GM19372 (cell line): ENCODE measurements around the gene KLF13.

ENCODE experiments used
- ATAC-seq: cut with Tn5 transposase; IDR thresholded peaks from one replicate; pipeline ENCODE4 v1.9.1; 2021; ENCODE audit warnings: mild to moderate bottlenecking, low read depth, moderate library complexity; ENCODE audit not compliant: unreplicated experiment

The KLF13 gene

DNA sequence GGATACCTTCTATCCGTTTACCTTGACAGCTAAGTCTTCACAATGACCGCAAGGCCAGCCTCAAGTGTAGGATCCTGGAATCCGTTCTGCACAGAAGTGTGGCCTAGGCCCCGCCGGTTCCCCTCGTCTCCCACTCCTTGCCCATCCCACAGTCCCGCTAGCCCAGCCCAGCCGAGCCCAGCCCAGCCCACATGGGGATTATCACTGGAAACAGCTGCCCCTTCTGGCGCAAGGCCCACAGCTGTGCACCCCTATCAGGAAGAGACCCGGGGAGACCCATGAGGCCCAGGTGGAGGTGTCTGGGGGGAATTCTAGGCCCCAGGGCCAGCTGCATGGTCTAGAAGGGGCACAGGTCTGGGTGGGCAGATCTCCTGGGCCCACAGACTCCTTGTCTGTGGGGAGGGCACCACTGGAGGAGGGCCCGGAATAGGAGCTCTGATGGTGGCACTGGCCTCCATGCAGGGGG, 27.9 kb upstream of the KLF13 start:
- ATAC-seq: no peak

DNA sequence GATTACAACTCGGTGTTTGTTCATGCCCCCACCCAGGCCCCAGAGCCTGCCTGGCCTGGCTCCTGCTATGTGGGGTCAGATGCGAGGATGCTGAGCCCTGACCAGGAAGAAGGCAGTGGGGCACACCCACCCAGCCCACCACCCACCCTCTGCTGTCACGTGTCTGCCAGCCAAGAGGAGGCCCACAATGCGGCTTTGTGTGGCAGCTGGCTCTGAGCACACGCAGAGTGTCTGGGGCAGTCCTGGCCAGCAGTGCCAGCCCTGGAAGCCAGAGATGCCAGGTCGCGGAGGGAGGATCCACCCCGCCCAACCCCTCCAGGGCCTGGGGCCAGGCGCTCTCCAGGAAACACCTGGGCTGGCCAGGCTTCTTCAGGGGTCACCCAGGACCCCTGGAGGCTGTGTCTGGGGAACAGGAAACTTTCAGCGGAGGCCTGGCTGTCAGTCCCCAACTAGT, 26.4 kb upstream of the KLF13 start:
- ATAC-seq: no peak

GRCh38 chr15:31300981-31301672, 25.5 kb upstream of the KLF13 start:
- no peak for ATAC-seq

- no peak for ATAC-seq
Measured at GRCh38 chr15:31301673-31301990, 25.0 kb upstream of the KLF13 start.

DNA sequence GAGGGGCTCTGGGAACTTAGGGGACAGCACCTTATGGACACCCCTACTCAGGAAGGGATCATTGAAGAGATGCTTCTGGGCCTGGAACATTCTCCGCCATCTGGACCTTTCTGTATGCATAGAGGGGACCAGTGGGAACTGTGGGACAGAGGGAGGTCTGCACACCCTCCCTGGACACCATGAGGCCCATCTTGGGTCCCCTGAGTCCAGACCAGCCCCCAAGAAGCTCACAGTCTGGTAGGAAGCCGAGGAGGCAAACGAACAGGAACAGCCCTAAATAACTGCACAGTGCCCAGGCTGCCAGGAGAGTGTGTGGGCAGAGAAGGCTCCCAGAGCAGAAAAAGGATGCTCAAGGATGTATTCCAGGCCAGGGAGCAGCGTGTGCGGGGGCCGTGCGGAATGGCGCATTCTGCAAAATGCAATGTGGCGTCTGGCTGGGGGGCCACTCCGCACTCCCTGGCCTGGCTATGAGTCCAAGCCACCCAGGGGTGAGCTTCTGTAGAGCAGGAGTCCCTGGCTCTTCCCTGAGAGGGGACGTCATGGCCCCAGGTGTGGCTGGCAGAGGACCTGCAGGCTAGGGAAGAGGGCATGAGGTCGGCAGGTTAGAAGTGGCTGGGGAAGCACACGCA, 24.5 kb upstream of the KLF13 start:
- no peak for ATAC-seq

- ATAC-seq: no peak
Measured at GRCh38 chr15:31302778-31303725, 23.6 kb upstream of the KLF13 start.

DNA sequence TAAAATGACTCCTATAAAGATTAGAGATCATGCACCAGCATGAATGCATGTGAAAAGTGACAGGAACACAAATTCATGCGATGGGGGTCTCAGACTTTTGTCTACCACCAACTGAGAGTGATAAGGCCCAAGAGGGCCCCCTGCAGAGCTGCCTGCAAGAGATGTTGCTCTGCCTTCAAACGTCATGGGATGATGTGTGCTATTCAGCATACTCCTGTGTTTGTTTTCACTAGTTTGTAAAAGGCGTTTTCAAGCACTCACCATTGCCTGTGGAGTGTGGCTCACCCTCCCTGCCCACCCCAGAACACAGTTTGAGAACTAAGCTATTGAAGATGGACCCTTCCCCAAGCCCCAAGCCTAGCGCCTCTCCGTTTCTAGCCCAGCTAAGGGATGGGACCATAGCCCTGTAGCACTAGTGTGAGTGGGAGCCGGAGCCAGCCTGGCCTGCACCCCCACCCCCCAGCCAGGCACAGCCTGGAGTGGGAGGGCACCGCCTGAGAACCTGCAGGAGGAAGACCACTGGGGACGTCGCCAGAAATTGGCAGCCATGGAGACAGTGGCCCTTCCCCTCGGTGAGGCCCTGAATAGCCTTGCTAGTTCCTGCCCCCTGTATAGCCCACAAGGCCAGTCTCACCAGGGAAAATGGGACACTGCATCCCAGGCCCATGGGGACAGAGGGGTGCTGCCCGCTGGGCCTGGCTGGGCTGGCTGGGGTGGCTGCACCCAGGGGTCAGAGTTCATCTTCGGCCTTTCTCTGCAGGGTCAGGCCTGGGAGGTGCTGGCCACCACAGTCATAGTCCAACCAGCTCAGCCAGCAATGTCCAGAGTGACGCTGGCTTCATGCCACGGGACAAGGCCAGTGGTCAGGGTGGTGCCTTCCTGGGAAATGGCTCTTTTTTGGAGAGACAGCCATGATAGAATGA, 22.6 kb upstream of the KLF13 start:
- ATAC-seq: no peak

DNA sequence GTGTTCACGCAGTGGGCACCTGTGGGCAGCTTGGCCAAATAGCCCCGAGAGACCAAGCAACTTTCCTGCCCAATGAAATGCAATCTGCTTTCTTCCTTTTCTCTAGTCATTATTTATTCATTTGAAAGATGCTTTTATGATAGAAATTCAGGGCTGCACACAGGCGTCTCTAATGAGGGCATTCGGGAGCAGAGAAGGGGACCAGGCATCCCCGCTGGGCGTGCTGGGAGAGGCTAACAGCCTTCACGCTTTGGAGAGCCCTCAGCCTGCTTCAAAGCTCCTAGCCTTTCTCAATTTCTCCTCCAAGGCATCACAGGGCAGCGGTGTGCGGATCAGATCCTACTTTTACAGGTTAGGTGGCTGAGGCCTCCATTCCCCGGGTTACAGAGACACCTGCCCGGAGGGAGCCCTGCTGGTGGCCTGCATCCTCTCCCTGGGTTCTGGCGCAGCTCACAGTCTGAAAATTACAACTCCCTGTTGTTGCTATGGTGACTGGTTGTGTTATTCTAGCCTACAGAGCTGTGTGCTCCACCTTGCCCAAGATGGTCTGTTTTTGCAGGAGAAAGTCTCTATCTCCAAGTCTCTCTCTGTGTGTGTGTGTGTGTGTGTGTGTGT, 21.8 kb upstream of the KLF13 start:
- no peak for ATAC-seq

GRCh38 chr15:31305375-31305774, 21.3 kb upstream of the KLF13 start:
- ATAC-seq: no peak

DNA sequence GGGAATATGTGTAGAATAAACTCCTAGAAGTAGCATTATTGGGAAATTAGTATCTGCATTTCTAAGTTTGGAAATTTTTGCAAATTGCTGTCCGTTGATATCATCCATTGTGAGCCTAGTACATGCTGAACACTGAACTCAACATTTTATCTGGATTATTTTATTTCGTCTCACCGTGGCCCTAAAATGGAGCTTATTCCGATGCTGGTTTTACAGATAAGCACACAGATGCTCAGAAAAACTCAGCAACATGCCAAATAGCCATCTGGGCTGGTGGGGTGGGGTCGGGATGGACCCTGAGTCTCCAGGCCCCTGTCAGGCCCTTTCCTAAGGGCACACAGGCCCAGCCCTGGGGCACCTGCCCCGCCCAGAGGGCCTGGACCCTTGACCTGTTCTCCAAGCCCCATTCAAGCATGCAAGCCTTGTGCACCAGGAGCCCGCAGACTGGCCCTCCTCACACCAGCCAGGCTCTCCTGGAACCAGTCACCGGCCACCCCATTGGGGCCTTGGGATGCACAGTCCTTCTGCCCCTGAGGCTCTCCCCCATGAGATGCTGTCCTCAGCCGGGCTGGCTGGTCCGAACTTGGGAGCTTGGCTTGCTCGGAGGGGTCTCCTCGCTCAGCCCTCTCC, 20.7 kb upstream of the KLF13 start:
- no peak for ATAC-seq

DNA sequence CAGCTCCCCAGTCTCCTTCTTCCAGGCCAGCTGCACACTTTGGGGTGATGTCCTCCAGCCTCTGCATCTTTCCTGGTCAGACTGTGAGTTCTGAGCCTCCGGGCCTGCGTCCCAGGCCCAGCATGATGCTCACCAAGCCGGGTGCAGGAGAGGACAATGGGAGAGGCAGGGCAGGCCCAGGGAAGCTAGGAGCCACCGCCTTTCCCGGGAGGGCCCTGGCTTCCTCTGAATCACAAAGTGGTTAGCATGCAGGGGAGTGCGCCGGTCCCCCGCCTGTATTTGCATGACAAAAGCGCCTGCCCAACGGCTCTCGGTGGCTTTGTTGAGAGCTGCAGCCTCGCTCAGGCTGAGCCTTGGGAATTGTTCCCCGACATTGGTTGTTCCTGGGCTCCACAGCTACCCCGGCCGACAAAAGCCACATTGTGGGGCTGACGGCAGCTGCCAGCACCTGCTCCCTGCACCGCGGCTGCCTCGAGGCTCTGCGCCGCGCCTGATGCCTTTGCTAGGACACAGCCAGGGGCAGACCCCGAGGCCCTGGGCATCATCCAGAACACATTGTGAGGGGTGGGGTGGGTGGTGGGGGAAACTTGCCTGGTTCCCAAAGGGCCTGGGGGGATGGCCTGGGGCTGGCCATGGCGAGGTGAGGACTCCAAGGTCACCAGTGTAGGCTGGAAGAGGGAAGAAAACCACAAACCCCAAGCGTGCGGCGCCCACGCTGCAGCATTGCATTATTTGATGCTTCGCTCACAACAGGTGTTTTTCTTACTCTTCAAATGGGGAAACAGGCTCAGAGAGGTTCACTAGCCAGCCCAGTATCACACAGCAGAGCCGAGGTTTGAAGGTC, 20.0 kb upstream of the KLF13 start:
- ATAC-seq: no peak

GRCh38 chr15:31307270-31308184, 19.1 kb upstream of the KLF13 start:
- ATAC-seq: no peak

DNA sequence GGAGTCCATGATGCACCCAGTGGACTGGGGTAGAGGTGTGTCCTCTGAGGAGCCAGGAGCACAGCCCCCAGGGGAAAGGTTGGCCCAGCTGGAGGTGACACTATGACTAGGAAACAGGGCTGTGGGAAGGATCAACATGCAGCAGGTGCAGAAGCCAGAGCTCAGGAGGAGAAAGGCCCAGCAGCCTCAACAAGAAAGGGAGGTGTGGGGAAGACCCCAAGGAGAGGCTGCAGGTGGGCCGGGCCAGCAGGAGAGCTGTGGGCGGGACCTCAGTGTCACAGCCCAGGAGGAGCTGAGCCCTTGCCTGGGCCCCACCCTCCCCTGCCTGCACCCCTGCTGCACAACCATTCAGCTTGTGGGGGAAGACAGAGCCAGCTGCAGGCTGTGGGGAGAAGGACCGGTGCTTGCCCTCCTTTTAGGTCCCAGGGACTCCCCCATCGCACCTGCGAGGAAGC, 18.4 kb upstream of the KLF13 start:
- ATAC-seq: no peak

- no peak for ATAC-seq
Measured at GRCh38 chr15:31309893-31310606, 16.6 kb upstream of the KLF13 start.

DNA sequence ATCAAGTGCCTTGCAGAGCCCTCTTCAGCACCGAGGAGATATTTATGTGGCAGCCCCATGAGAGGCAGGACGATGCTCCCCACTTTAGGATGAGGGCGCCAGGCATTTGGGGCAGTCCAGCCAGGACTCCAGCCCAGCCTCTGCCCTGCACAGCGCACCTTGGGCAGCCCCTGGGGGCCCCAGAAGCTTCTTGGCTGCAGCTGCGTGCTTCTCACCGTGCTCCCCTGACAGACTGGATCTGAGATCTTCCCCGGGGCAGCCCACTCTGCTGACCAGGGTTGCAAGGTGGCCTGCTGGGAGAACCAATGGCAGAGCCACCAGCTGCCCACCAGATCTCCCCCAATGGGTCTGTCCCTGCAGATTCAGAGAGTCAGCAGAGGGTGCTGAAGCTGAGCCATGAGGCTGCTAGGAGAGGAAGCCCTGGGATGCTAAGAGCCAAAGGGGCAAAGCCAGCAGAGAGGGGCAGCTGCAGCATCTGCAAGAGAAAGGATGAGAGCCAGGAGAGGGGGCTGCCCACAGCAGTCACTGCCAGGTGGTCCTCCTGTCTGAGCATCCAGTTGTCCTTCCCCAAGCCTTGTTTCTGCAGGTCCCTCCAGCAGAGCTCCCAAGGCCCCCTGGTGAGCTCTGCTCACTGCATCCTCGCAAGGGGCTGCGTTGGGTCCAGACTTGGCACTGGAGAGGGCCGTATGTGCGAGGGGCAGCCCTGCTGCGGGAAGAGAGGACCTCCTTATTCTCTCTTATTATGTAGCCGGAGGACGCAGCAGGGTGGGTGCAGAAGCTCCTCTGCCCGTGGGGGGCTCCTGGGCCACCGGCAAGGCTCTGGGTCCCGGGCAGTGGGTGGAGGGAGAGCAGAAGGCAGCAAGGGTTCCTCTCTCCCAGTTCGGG, 14.7 kb upstream of the KLF13 start:
- ATAC-seq: no peak

DNA sequence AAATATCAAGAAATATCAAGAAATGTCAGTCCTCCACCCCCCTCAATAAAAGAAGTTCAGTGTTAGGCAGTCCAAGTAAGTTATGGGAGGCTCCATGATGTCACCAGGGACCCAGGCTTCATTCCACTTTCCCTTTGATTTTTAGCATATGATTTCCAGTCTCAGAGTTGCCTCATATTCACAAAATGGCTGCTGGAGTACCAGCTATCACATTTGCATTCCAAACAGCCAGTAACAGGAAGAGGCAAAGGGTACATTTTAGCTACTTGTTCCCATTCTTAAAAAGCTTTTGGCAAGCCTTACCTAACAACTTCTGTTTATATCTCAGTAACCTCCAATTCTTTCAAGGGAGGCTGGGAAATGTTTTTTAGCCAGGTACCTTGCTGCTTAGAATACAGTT, 13.4 kb upstream of the KLF13 start:
- ATAC-seq: no peak
